Mucosa of descending colon (tissue), 3 donors: ENCODE data around the gene RIPK3. TPM values are rescaled to one million over a fixed set of nuclear protein-coding genes. Genes with fewer than 3 reads are reported as not detected.

ENCODE experiments used
- ATAC-seq: fragments of 200-7000 bp; cut with Tn5 transposase; one replicate; pipeline ENCODE4 v1.9.1; 2020; ENCODE audit warnings: mild to moderate bottlenecking, moderate library complexity
- DNase-seq, 3 donors: peaks; one replicate each; pipeline ENCODE4 v3.0.0-alpha.2; 2020
- H3K36me3 ChIP-seq: fragments of 200-600 bp; one replicate; pipeline ENCODE4 v1.8.0; 2021; ENCODE audit warnings: low read depth, mild to moderate bottlenecking
- H3K4me1 ChIP-seq: fragments of 200-600 bp; one replicate; pipeline ENCODE4 v1.8.0; 2021; ENCODE audit warnings: low read depth, mild to moderate bottlenecking
- H3K4me3 ChIP-seq: fragments of 200-600 bp; one replicate; pipeline ENCODE4 v1.8.0; 2021; ENCODE audit warnings: mild to moderate bottlenecking
- H3K9me3 ChIP-seq: fragments of 200-600 bp; one replicate; pipeline ENCODE4 v1.8.0; 2021; ENCODE audit warnings: mild to moderate bottlenecking
- intact Hi-C, 2 donors: fragments of 100-400 bp; cut with DNase I in 1 of 2; cut with micrococcal nuclease in 1 of 2; formaldehyde crosslinking; loops; one replicate each; pipeline versions ENCODE4 v1.11.0 to v1.11.1; 2022; cut with DNase I, micrococcal nuclease
- total RNA-seq, 3 donors: library from RNA; stranded (reverse); fragmentation: NEBNext Ultra II Directional in 2 of 3; extraction: Animal tissue kit (Norgen Biotek cat#: 25700) in 2 of 3; gene quantifications; one replicate each; pipeline versions ENCODE4 v1.2.1 to v1.2.4, GENCODE V29; 2021 to 2023
- TF ChIP-seq, protein P1 (sequence below): fragments of 200-600 bp; IDR thresholded peaks from one replicate; pipeline ENCODE4 v1.8.0; 2022; ENCODE audit warnings: antibody characterized with exemption, mild to moderate bottlenecking
- donor health status: DM: no; HTN: no; CAD: no; lungs with moderate emphysema.
- donor health status: DM: no; HTN: no; CAD: no.
- donor health status: DM: no; HTN: yes; CAD: no.

The RIPK3 gene
- total RNA-seq, 3 donors from 2014 or later: 40.6 to 99.9 (median 71.7) TPM

DNA sequence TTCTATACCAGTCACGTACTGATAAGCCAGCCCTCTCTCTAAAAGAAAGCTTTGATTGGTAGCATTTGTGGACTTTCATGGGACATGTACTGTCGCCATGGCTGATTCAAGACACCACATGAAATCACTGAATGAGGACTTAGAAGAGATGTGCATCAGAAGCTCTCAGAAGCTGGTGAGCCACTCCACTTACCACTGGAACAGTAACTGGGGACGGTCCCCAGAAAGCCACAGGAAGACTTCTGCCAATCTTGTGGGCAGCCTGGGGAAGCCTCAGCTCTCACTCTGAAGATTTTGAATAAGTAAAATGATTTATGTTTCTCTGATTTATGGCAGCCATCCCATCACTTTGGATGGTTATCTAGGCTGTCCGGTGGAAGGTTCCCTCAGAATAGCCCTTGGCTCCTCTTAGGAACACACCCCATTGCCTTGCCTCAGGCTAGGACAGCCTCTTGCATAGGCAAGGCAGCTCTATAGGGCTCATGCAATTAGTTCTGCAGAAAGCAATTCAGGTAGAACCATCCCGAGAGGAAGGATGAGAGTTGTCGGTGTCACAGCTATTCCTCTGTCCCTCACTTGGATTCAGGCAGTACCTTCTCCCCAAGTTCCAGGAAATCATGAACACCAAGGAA lies 50.0 kb downstream of the RIPK3 start:
- TF ChIP-seq, protein P1, sequence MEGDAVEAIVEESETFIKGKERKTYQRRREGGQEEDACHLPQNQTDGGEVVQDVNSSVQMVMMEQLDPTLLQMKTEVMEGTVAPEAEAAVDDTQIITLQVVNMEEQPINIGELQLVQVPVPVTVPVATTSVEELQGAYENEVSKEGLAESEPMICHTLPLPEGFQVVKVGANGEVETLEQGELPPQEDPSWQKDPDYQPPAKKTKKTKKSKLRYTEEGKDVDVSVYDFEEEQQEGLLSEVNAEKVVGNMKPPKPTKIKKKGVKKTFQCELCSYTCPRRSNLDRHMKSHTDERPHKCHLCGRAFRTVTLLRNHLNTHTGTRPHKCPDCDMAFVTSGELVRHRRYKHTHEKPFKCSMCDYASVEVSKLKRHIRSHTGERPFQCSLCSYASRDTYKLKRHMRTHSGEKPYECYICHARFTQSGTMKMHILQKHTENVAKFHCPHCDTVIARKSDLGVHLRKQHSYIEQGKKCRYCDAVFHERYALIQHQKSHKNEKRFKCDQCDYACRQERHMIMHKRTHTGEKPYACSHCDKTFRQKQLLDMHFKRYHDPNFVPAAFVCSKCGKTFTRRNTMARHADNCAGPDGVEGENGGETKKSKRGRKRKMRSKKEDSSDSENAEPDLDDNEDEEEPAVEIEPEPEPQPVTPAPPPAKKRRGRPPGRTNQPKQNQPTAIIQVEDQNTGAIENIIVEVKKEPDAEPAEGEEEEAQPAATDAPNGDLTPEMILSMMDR: no peak
- intact Hi-C loops: no loop called here
- no peaks in the 10 kb centered on the region for H3K36me3 ChIP-seq
- DNase-seq (no peak), ATAC-seq (no peak)
- H3K4me3 ChIP-seq: no peak overlapping the region
- no peaks in the 10 kb centered on the region for H3K9me3 ChIP-seq
- no peaks in the 10 kb centered on the region for H3K4me1 ChIP-seq

DNA sequence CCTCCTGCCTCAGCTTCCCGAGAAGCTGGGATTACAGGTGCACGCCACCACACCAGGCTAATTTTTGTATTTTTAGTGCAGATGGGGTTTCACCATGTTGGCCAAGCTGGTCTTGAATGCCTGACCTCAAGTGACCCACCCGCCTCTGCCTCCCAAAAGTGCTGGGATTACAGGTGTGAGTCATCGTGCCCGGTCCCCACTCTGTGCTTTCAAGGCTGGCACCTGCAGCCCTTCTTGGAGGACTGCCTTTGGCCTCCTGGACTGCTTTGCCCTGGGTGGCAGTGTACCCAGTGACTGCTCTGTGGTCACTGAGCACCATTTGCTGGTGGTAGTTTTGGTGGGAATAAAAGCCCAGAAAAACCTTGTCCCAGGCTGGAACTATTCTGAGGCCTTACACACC lies 52.8 kb downstream of the RIPK3 start:
- no peak for ATAC-seq

More for the DNA sequence above, 52.8 kb downstream of the RIPK3 start:
- intact Hi-C loops: no loop called here
- Histone ChIP-seq H3K4me3 (no peak overlapping the region), H3K9me3 (no peaks in the 10 kb centered on the region), H3K36me3 (no peaks in the 10 kb centered on the region), H3K4me1 (no peaks in the 10 kb centered on the region)
- TF ChIP-seq, protein P1: no peak
- DNase-seq: no peak

Other genes with a start within 250 kb of the RIPK3 start
- gene PCK2, start 245.7 kb downstream of the RIPK3 start, total RNA-seq: 100 to 1,000 TPM in 2 of 3 donors, 10 to 100 TPM in 1; 64.7 to 150 (median 150) TPM
- gene DCAF11, start 225.2 kb downstream of the RIPK3 start, total RNA-seq: 100 to 1,000 TPM in 1 of 3 donors, 10 to 100 TPM in 2; 65.8 to 101 (median 84.9) TPM
- gene NRL, start 225.0 kb downstream of the RIPK3 start, total RNA-seq: 1 to 10 TPM; 2.3 to 4.5 (median 2.8) TPM
- gene FITM1, start 209.3 kb downstream of the RIPK3 start, total RNA-seq: 1 to 10 TPM in 2 of 3 donors, under 1 TPM in 1; 0.79 to 1.9 (median 1.3) TPM
- gene PSME1, start 203.8 kb downstream of the RIPK3 start, total RNA-seq: 100 to 1,000 TPM; 188 to 279 (median 203) TPM
- 10 to 100 TPM; 18.3 to 24.9 (median 20.4) TPM for gene EMC9, start 198.4 kb downstream of the RIPK3 start, total RNA-seq
- gene PSME2, start 193.4 kb downstream of the RIPK3 start, total RNA-seq: 100 to 1,000 TPM; 141 to 295 (median 191) TPM
- gene RNF31, start 192.5 kb downstream of the RIPK3 start, total RNA-seq: 10 to 100 TPM; 52.8 to 66.2 (median 59.0) TPM
- 100 to 1,000 TPM in 2 of 3 donors, 10 to 100 TPM in 1; 78.7 to 119 (median 103) TPM for gene IRF9, start 178.7 kb downstream of the RIPK3 start, total RNA-seq
- gene REC8, start 167.9 kb downstream of the RIPK3 start, total RNA-seq: 10 to 100 TPM; 14.9 to 17.0 (median 16.8) TPM
- 10 to 100 TPM; 23.2 to 29.3 (median 26.8) TPM for gene IPO4, start 151.2 kb downstream of the RIPK3 start, total RNA-seq
- 10 to 100 TPM; 41.7 to 49.1 (median 47.1) TPM for gene TM9SF1, start 144.6 kb downstream of the RIPK3 start, total RNA-seq
- under 1 TPM in 2 of 3 donors, not detected in 1; 0.36 to 0.82 TPM for gene TSSK4, start 134.3 kb downstream of the RIPK3 start, total RNA-seq
- gene CHMP4A, start 126.5 kb downstream of the RIPK3 start, total RNA-seq: 10 to 100 TPM; 47.6 to 67.8 (median 49.5) TPM
- 10 to 100 TPM; 11.1 to 14.8 (median 13.2) TPM for gene MDP1, start 123.9 kb downstream of the RIPK3 start, total RNA-seq
- gene NEDD8, start 107.6 kb downstream of the RIPK3 start, total RNA-seq: 100 to 1,000 TPM; 108 to 150 (median 131) TPM
- gene GMPR2, start 107.1 kb downstream of the RIPK3 start, total RNA-seq: 10 to 100 TPM; 59.7 to 83.5 (median 61.6) TPM
- 10 to 100 TPM; 51.5 to 64.8 (median 58.4) TPM for gene TINF2, start 97.4 kb downstream of the RIPK3 start, total RNA-seq
- 1 to 10 TPM; 2.2 to 3.3 (median 2.4) TPM for gene TGM1, start 76.8 kb downstream of the RIPK3 start, total RNA-seq
- gene RABGGTA, start 68.4 kb downstream of the RIPK3 start, total RNA-seq: 10 to 100 TPM; 31.6 to 52.9 (median 41.3) TPM
- 10 to 100 TPM; 30.6 to 56.9 (median 54.9) TPM for gene DHRS1, start 40.2 kb downstream of the RIPK3 start, total RNA-seq
- gene NOP9, start 40.1 kb downstream of the RIPK3 start, total RNA-seq: 10 to 100 TPM; 24.1 to 29.2 (median 29.1) TPM
- 10 to 100 TPM in 2 of 3 donors, 1 to 10 TPM in 1; 8.5 to 15.8 (median 12.1) TPM for gene CIDEB, start 32.0 kb downstream of the RIPK3 start, total RNA-seq
- 1 to 10 TPM; 3.7 to 6.3 (median 5.0) TPM for gene LTB4R2, start 29.9 kb downstream of the RIPK3 start, total RNA-seq
- gene LTB4R, start 28.5 kb downstream of the RIPK3 start, total RNA-seq: 1 to 10 TPM; 3.4 to 6.1 (median 3.8) TPM
- 10 to 100 TPM; 13.9 to 23.5 (median 20.7) TPM for gene ADCY4, start 4.9 kb downstream of the RIPK3 start, total RNA-seq
- 100 to 1,000 TPM in 1 of 3 donors, 10 to 100 TPM in 2; 11.9 to 112 (median 25.2) TPM for gene NFATC4, start 28.2 kb upstream of the RIPK3 start, total RNA-seq
- gene NYNRIN, start 59.0 kb upstream of the RIPK3 start, total RNA-seq: 10 to 100 TPM; 12.1 to 15.8 (median 13.4) TPM
- 1 to 10 TPM; 2.2 to 3.9 (median 2.6) TPM for gene CBLN3, start 89.7 kb upstream of the RIPK3 start, total RNA-seq
- gene KHNYN, start 90.0 kb upstream of the RIPK3 start, total RNA-seq: 100 to 1,000 TPM in 1 of 3 donors, 10 to 100 TPM in 2; 85.9 to 102 (median 86.9) TPM
- 10 to 100 TPM; 43.3 to 64.1 (median 47.1) TPM for gene SDR39U1, start 102.8 kb upstream of the RIPK3 start, total RNA-seq
- gene CMA1, start 168.3 kb upstream of the RIPK3 start, total RNA-seq: 1 to 10 TPM in 2 of 3 donors, under 1 TPM in 1; 0.32 to 3.3 (median 1.6) TPM
- 1 to 10 TPM in 2 of 3 donors, not detected in 1; 2.9 to 9.1 TPM for gene CTSG, start 236.3 kb upstream of the RIPK3 start, total RNA-seq